Duodenal mucosa (tissue), 2 donors: Measurements from ENCODE around the gene ALOX5AP.

Source experiments
- H3K27ac ChIP-seq: one replicate; pipeline ENCODE4 v1.7.0; 2013; ENCODE audit warnings: low read depth, low read length
- H3K27me3 ChIP-seq, 2 donors: one replicate each; pipeline ENCODE4 v1.7.0; 2013; ENCODE audit warnings: low read length in 2 of 2, control low read depth in 1 of 2; ENCODE audit not compliant: insufficient read depth in 2 of 2, control insufficient read depth in 1 of 2
- H3K36me3 ChIP-seq, 2 donors: one replicate each; pipeline ENCODE4 v1.7.0; 2013; ENCODE audit warnings: low read length in 2 of 2, control low read depth in 1 of 2; ENCODE audit not compliant: insufficient read depth in 2 of 2, control insufficient read depth in 1 of 2
- H3K4me1 ChIP-seq, 2 donors: one replicate each; pipeline ENCODE4 v1.7.0; 2013; ENCODE audit warnings: low read length in 2 of 2, control low read depth in 1 of 2; ENCODE audit not compliant: insufficient read depth in 2 of 2, control insufficient read depth in 1 of 2
- H3K4me3 ChIP-seq, 2 donors: one replicate each; pipeline ENCODE4 v1.7.0; 2013; ENCODE audit warnings: low read length in 2 of 2, low read depth in 1 of 2
- H3K9ac ChIP-seq, 2 donors: one replicate each; pipeline ENCODE4 v1.7.0; 2013; ENCODE audit warnings: low read length in 2 of 2, low read depth in 1 of 2
- H3K9me3 ChIP-seq, 2 donors: one replicate each; pipeline ENCODE4 v1.7.0; 2013; ENCODE audit warnings: low read length in 2 of 2, control low read depth in 1 of 2; ENCODE audit not compliant: control insufficient read depth in 1 of 2

The ALOX5AP gene

DNA sequence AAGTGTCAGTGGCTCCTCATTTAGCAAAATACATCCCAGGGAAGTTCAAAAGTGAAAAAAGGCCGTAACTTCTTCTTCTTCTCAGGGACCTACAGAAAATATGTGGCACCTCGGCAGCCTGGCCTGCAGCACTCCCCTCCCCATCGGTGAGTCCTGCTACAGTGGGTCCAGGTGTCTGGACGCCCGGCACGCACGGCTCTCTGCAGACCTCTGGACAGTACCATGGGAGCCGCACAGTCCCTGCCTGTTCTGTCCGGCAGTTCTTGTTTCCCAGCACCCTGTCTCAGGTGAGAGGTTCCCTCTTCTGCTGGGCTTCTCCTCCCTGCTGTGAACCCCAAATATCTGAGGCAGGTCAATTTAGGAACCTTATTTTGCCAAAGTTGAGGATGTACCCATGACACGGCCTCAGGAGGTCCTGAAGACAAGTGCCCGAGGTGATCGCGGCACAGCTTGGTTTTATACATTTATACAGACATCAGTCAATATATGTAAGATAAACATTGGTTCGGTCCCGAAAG, 36.8 kb upstream of the ALOX5AP start:
- Histone ChIP-seq H3K36me3 (no peaks in the 10 kb centered on the region), H3K27me3 (no peaks in the 10 kb centered on the region), H3K27ac (no peak overlapping the region), H3K4me1 (peaks cover 8 to 9% of the 10 kb centered on the region in 2 donors), H3K4me3 (no peak overlapping the region), H3K9me3 (no peaks in the 10 kb centered on the region), H3K9ac (no peak overlapping the region)

DNA sequence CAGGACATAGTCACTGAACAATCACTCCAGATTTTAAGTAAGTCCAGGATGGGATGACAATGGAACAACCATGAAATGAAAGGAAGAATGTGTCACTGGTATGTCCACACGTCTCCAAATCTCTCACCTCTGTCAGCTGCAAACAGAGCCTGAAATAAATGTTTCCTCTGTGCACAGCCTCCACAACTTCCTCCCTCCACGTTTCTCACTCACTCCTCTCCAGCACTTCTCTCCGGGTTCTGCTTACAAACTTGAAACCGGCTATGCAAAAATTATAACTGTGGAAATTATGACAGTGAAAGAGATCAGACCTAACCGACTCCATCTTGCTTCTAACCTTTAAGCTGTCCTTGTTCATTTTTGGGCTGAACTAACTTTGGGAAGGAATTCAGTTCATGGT, 35.0 kb upstream of the ALOX5AP start:
- no peaks in the 10 kb centered on the region for H3K27me3 ChIP-seq

DNA sequence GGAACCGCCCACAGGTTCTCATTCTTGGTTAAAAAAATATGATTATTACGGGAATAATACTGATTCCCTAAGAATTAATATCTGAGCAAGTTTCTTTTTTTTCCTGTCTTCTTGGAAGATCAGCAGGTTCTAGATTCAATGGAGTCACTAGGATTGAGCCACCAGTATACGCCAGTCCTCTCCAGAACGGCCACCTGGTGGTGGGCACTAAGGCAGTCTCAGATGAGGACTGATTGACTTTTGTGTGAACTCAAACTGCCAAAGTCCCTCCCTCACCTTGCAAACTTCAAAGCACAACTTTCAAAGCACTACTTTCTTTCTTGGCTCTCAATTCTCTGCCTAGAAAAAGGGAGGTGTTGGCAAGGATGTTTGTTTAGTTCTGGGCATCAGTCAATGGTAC, 33.3 kb upstream of the ALOX5AP start:
- H3K9me3 ChIP-seq: no peaks in the 10 kb centered on the region
- no peak overlapping the region for H3K4me3 ChIP-seq

More for the DNA sequence above, 35.0 kb upstream of the ALOX5AP start:
- H3K4me1 ChIP-seq: peaks cover 8 to 9% of the 10 kb centered on the region in 2 donors
- H3K27ac ChIP-seq: no peak overlapping the region
- no peak overlapping the region for H3K9ac ChIP-seq
- H3K9me3 ChIP-seq: no peaks in the 10 kb centered on the region
- no peak overlapping the region for H3K4me3 ChIP-seq
- H3K36me3 ChIP-seq: no peaks in the 10 kb centered on the region

DNA sequence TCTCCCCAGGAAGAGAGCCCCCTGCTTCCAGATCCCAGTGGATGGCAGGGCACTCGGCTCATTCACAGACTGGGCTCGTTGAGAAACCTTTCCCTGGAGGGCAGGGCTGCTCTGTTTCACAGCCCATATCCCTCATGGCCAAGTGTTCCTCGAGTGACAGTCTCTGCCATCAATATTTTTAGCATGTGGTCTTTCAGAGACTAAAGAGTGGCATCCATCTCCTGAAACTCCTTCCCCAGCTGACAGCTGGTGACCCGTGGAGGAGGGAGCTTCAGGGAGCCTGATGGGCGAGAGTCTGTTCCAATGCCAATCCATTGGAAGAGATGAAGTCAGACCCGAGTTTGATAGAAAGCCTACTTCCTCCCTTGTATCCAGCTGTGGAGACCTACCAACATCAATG, 30.7 kb upstream of the ALOX5AP start:
- Histone ChIP-seq H3K4me1 (no peaks in the 10 kb centered on the region), H3K4me3 (no peak overlapping the region), H3K9me3 (no peaks in the 10 kb centered on the region), H3K36me3 (no peaks in the 10 kb centered on the region), H3K27ac (no peak overlapping the region), H3K9ac (no peak overlapping the region), H3K27me3 (no peaks in the 10 kb centered on the region)

More for the DNA sequence above, 33.3 kb upstream of the ALOX5AP start:
- H3K4me1 ChIP-seq: no peaks in the 10 kb centered on the region
- H3K36me3 ChIP-seq: no peaks in the 10 kb centered on the region
- no peaks in the 10 kb centered on the region for H3K27me3 ChIP-seq
- no peak overlapping the region for H3K27ac ChIP-seq
- H3K9ac ChIP-seq: no peak overlapping the region

DNA sequence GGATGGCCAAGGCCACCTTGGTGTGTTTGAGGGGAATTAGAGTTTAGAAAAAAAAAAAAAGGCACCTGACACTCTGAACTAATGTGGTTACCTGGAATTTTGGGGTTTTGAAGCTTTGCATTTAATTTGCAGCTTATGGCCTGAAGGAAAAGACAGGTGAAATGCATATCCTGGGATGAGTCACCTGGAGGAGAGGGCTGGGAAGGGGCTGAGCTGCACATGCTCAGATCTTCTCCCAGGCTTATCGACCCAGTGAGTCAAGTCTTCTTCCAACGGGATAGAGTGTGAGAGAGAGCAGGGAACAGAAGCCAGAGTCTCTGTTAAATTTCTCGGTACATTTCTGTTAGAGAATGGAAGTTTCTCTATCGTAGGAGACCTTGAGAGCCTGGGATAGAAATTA, 29.7 kb upstream of the ALOX5AP start:
- Histone ChIP-seq H3K9ac (no peak overlapping the region), H3K27me3 (no peaks in the 10 kb centered on the region), H3K4me3 (no peak overlapping the region), H3K9me3 (no peaks in the 10 kb centered on the region), H3K36me3 (no peaks in the 10 kb centered on the region), H3K27ac (no peak overlapping the region), H3K4me1 (no peaks in the 10 kb centered on the region)

DNA sequence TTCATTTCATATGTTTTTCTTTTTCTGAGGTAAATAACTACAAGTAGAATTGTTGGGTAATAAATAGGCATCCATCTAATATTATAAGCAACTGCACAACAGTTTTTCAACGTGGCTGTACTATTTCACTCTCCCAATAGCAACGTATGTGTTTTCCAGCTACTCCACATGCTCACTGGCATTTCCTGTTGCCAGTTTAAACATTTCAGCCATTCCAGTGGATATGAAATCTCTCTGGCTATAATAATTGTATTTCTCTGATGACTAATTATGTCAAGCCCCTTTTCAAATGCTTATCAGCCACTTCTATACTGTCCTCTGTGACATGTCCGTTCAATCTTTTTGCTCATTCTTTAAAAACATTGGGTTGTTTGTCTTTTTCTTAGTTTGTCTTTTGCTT, 26.8 kb upstream of the ALOX5AP start:
- H3K27me3 ChIP-seq: no peaks in the 10 kb centered on the region
- H3K4me1 ChIP-seq: no peaks in the 10 kb centered on the region
- H3K27ac ChIP-seq: no peak overlapping the region
- no peak overlapping the region for H3K9ac ChIP-seq
- H3K36me3 ChIP-seq: no peaks in the 10 kb centered on the region
- no peaks in the 10 kb centered on the region for H3K9me3 ChIP-seq
- no peak overlapping the region for H3K4me3 ChIP-seq

DNA sequence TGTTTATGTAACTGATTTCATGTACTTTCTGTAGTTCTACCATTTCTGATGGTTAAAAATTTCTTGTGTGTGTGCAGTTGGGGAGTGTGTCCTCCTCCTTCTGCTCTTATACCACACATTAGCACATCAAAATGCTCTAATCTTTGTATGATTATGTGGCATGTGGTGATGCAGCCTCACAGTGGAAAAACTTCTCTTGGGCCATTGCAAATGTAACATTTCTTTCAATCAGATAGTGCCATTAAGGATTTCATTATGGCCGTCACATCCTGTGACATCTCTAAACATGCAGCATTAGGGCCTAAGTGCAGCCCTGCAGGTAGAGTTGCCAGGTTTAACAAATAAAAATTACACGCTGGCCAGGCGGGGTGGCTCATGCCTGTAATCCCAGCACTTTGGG, 24.9 kb upstream of the ALOX5AP start:
- H3K27me3 ChIP-seq: no peaks in the 10 kb centered on the region
- no peaks in the 10 kb centered on the region for H3K4me1 ChIP-seq
- H3K27ac ChIP-seq: no peak overlapping the region
- H3K36me3 ChIP-seq: no peaks in the 10 kb centered on the region
- no peak overlapping the region for H3K9ac ChIP-seq
- no peak overlapping the region for H3K4me3 ChIP-seq
- H3K9me3 ChIP-seq: no peaks in the 10 kb centered on the region

DNA sequence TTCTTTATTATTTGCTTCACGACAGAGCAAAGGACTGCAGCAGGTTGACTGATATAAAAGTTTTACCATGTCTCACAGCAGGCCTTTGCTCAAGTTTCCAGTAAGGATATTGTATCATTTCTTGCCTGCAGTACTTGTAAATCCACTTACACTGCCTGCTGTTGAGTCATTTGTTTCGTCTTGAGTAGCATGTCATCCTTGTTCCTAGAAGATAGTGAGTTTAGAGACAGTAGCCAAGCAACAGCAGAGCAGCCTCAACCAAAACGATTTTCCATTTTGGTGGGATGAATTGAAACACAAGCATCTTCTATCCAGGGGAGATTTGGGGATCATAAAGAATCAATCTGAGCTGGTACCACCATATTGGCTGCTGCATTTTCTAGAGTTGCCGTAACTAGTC, 24.0 kb upstream of the ALOX5AP start:
- H3K4me1 ChIP-seq: no peaks in the 10 kb centered on the region
- H3K27ac ChIP-seq: no peak overlapping the region
- no peaks in the 10 kb centered on the region for H3K9me3 ChIP-seq
- H3K27me3 ChIP-seq: no peaks in the 10 kb centered on the region
- no peak overlapping the region for H3K4me3 ChIP-seq
- no peaks in the 10 kb centered on the region for H3K36me3 ChIP-seq
- no peak overlapping the region for H3K9ac ChIP-seq

DNA sequence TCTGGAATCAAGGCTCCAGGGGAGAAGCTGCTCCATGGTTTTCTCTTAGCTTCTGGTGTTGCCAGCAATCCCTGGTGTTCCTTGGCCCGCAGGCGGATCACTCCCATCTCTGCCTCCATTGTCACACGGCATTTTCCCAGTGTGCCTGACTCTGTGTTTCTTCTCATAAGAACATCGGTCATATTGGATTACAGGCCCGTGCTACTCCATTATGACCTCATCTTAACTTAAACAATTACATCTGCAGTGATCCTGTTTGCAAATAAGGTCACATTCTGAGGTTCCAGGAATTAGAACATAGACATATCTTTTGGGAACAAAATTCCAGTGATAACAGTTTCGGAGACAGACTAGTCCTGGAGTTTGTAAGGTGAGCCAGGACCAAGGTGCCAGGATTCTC, 23.5 kb upstream of the ALOX5AP start:
- no peak overlapping the region for H3K27ac ChIP-seq
- no peaks in the 10 kb centered on the region for H3K9me3 ChIP-seq
- H3K9ac ChIP-seq: no peak overlapping the region
- no peak overlapping the region for H3K4me3 ChIP-seq
- H3K27me3 ChIP-seq: no peaks in the 10 kb centered on the region
- no peaks in the 10 kb centered on the region for H3K36me3 ChIP-seq
- H3K4me1 ChIP-seq: no peaks in the 10 kb centered on the region

DNA sequence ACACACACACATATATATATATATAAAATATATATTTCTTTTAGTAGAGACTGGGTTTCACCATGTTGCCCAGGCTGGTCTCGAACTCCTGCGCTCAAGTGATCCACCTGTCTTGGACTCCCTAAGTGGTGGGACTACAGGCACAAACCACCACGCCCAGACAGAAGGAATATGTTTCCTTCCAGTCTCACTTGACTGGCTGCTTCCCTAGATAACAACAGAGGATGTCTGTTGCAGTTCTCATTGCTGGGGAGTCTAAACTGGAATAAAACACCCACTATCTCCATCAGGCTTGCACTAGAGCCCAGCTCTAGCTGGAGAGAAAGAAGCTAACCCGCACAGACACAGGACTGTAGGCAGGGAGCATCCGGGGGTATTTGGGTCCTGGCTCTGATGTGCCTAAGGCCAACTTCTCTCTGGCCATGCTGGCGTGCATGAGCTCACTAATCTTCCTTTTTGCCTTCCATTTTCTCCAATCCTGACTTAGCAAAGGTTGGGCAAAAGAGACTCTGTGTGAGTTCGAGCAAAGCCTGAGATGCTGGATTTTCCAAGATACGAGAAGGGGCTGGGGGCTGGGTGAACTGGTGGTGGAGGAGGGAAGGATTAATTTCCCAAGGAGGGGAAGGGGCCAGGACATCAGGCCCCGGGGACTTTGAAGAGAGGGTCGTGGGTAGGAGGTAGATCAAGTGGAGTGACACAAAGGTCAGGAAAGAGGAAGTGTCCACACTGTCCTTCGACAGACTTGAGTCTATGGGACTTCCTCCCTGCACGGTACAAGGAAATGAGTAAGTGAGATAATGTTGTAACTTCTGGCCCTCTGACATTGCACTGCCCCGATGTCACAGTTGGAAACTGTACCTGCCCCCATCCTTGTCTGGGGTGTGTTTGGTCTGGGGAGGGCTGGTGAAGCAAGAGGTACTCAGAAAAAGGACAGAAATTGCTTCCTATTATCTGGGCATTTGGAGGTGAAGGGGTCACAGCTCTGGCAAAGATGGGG, 22.5 kb upstream of the ALOX5AP start:
- no peaks in the 10 kb centered on the region for H3K36me3 ChIP-seq
- no peaks in the 10 kb centered on the region for H3K4me1 ChIP-seq
- no peaks in the 10 kb centered on the region for H3K9me3 ChIP-seq
- H3K9ac ChIP-seq: no peak overlapping the region
- no peak overlapping the region for H3K27ac ChIP-seq
- no peaks in the 10 kb centered on the region for H3K27me3 ChIP-seq
- no peak overlapping the region for H3K4me3 ChIP-seq
